ENCODE results near the gene TBX19. TPM values are rescaled to one million over a fixed set of nuclear protein-coding genes. Genes with fewer than 3 reads are reported as not detected.

The TBX19 gene
- 3.4 TPM for total RNA-seq

- DNase-seq (ENCODE audit: low spot score): no peak
Measured at GRCh38 chr1:168280296-168280927, at the start of gene TBX19. TBX19 (plus strand) TSS chr1:168280877; CDS start chr1:168281091, 214 bp downstream.

GRCh38 chr1:168234846-168235547 lies 45.7 kb upstream of the TBX19 start:
- no peak for DNase-seq (ENCODE audit: low spot score)

- DNase-seq (ENCODE audit: low spot score): no peak
Measured at GRCh38 chr1:168235548-168235885, 45.2 kb upstream of the TBX19 start.

- no peak for DNase-seq (ENCODE audit: low spot score)
Measured at GRCh38 chr1:168235937-168236336, 44.7 kb upstream of the TBX19 start.

- DNase-seq (ENCODE audit: low spot score): no peak
Measured at GRCh38 chr1:168236836-168237611, 43.7 kb upstream of the TBX19 start.

GRCh38 chr1:168243198-168243597 lies 37.5 kb upstream of the TBX19 start:
- peak; percentile 26 for DNase-seq (ENCODE audit: low spot score)

GRCh38 chr1:168243636-168244212 lies 37.0 kb upstream of the TBX19 start:
- no peak for DNase-seq (ENCODE audit: low spot score)

GRCh38 chr1:168245042-168245441 lies 35.6 kb upstream of the TBX19 start:
- DNase-seq (ENCODE audit: low spot score): no peak

- DNase-seq (ENCODE audit: low spot score): no peak
Measured at GRCh38 chr1:168246506-168246905, 34.2 kb upstream of the TBX19 start.

- DNase-seq (ENCODE audit: low spot score): no peak
Measured at GRCh38 chr1:168252204-168252733, 28.4 kb upstream of the TBX19 start.

GRCh38 chr1:168256164-168256563 lies 24.5 kb upstream of the TBX19 start:
- DNase-seq (ENCODE audit: low spot score): no peak

GRCh38 chr1:168257397-168257796 lies 23.3 kb upstream of the TBX19 start:
- DNase-seq (ENCODE audit: low spot score): no peak

- DNase-seq (ENCODE audit: low spot score): no peak
Measured at GRCh38 chr1:168259567-168259966, 21.1 kb upstream of the TBX19 start.

- no peak for DNase-seq (ENCODE audit: low spot score)
Measured at GRCh38 chr1:168260393-168260792, 20.3 kb upstream of the TBX19 start.

- no peak for DNase-seq (ENCODE audit: low spot score)
Measured at GRCh38 chr1:168261390-168261789, 19.3 kb upstream of the TBX19 start.

GRCh38 chr1:168263130-168263529 lies 17.5 kb upstream of the TBX19 start:
- DNase-seq (ENCODE audit: low spot score): no peak

- no peak for DNase-seq (ENCODE audit: low spot score)
Measured at GRCh38 chr1:168264296-168264695, 16.4 kb upstream of the TBX19 start.

GRCh38 chr1:168265596-168265995 lies 15.1 kb upstream of the TBX19 start:
- no peak for DNase-seq (ENCODE audit: low spot score)

- no peak for DNase-seq (ENCODE audit: low spot score)
Measured at GRCh38 chr1:168266644-168267186, 14.0 kb upstream of the TBX19 start.

GRCh38 chr1:168271636-168272035 lies 9.0 kb upstream of the TBX19 start:
- no peak for DNase-seq (ENCODE audit: low spot score)

GRCh38 chr1:168273575-168273974 lies 7.1 kb upstream of the TBX19 start:
- DNase-seq (ENCODE audit: low spot score): no peak

GRCh38 chr1:168279253-168279652 lies 1.4 kb upstream of the TBX19 start:
- no peak for DNase-seq (ENCODE audit: low spot score)

Data from mucosa of gallbladder (tissue), 1 donor.